GDM1 (cell line): ENCODE data around the gene CHRNG.
"Not testable (repeated sequence)": the region's sequence is repeated elsewhere in the genome, so short reads cannot be mapped to it uniquely, and the experiment has no call there.

Experiments used
- DNase-seq: peaks from one replicate; lab custom pipeline; 2025; lab: John Stamatoyannopoulos, UW

CHRNG gene

GRCh38 chr2:232543928-232544631 lies 4.6 kb downstream of the CHRNG start:
- no peak for DNase-seq

GRCh38 chr2:232544674-232545073 lies 5.2 kb downstream of the CHRNG start:
- no peak for DNase-seq

GRCh38 chr2:232545511-232546375 lies 6.3 kb downstream of the CHRNG start:
- no peak for DNase-seq

- no peak for DNase-seq
Observed at GRCh38 chr2:232547991-232548390, 8.5 kb downstream of the CHRNG start.

GRCh38 chr2:232549655-232550353 lies 10.3 kb downstream of the CHRNG start:
- DNase-seq = no peak

GRCh38 chr2:232550354-232551249 lies 11.1 kb downstream of the CHRNG start, which contains the start of the genes EIF4E2 and TIGD1:
TSS of gene EIF4E2 (plus strand) at chr2:232550689. CDS start at chr2:232550725, 36 bp downstream.
TSS of gene TIGD1 (minus strand) at chr2:232550557. CDS start at chr2:232549882, 675 bp downstream.
- DNase-seq = peak; percentile 88

- DNase-seq = no peak
Observed at GRCh38 chr2:232551250-232551638, 11.8 kb downstream of the CHRNG start.

- DNase-seq = no peak
Observed at GRCh38 chr2:232551776-232552175, 12.3 kb downstream of the CHRNG start.

GRCh38 chr2:232556426-232556825 lies 16.9 kb downstream of the CHRNG start:
- no peak for DNase-seq

GRCh38 chr2:232562515-232563151 lies 23.1 kb downstream of the CHRNG start:
- DNase-seq = no peak

GRCh38 chr2:232563580-232563979 lies 24.1 kb downstream of the CHRNG start:
- no peak for DNase-seq

GRCh38 chr2:232567721-232568120 lies 28.2 kb downstream of the CHRNG start:
- DNase-seq = no peak

GRCh38 chr2:232568161-232568560 lies 28.7 kb downstream of the CHRNG start:
- no peak for DNase-seq

- DNase-seq = no peak
Observed at GRCh38 chr2:232569541-232569940, 30.0 kb downstream of the CHRNG start.

GRCh38 chr2:232570481-232570880 lies 31.0 kb downstream of the CHRNG start:
- DNase-seq = not testable (repeated sequence)

- DNase-seq = no peak
Observed at GRCh38 chr2:232571026-232571474, 31.6 kb downstream of the CHRNG start.

GRCh38 chr2:232573042-232573441 lies 33.5 kb downstream of the CHRNG start:
- DNase-seq = no peak

- no peak for DNase-seq
Observed at GRCh38 chr2:232573771-232574435, 34.4 kb downstream of the CHRNG start.

GRCh38 chr2:232574674-232575403 lies 35.3 kb downstream of the CHRNG start:
- no peak for DNase-seq

- no peak for DNase-seq
Observed at GRCh38 chr2:232575404-232575746, 35.9 kb downstream of the CHRNG start.
